HCT116 (cell line): Measurements from ENCODE around the gene DRAP1.

Source experiments
- EGR1 ChIP-seq: IDR thresholded peaks from 2 replicates; pipeline ENCODE4 v1.6.1; 2012; ENCODE audit warnings: low read depth
- ELF1 ChIP-seq: IDR thresholded peaks from 2 replicates; pipeline ENCODE4 v1.6.1; 2012; ENCODE audit warnings: low read depth, borderline replicate concordance
- EZH2phosphoT487 ChIP-seq: fragments of 200-600 bp; IDR thresholded peaks from 2 replicates; pipeline ENCODE4 v1.6.1; 2018; ENCODE audit warnings: antibody characterized with exemption, borderline replicate concordance
- FOSL1 ChIP-seq: IDR thresholded peaks from 2 replicates; pipeline ENCODE4 v1.6.1; 2012; ENCODE audit warnings: low read depth
- POLR2A ChIP-seq: IDR thresholded peaks from 2 replicates; pipeline ENCODE4 v1.7.0; 2011; ENCODE audit warnings: borderline replicate concordance; ENCODE audit not compliant: insufficient read depth, insufficient read length; ENCODE audit errors: extremely low read depth
- POLR2AphosphoS5 ChIP-seq: IDR thresholded peaks from 2 replicates; pipeline ENCODE4 v1.6.1; 2011; ENCODE audit warnings: mild to moderate bottlenecking, low read depth, low read length, moderate library complexity
- RAD21 ChIP-seq: IDR thresholded peaks from 2 replicates; pipeline ENCODE4 v1.6.1; 2012; ENCODE audit warnings: low read depth, mild to moderate bottlenecking
- SP1 ChIP-seq: IDR thresholded peaks from 2 replicates; pipeline ENCODE4 v1.6.1; 2012; ENCODE audit warnings: low read depth
- SRF ChIP-seq: IDR thresholded peaks from 2 replicates; pipeline ENCODE4 v1.6.1; 2012; ENCODE audit warnings: low read depth
- YY1 ChIP-seq: IDR thresholded peaks from 2 replicates; pipeline ENCODE4 v1.6.1; 2011; ENCODE audit warnings: low read length, low read depth, moderate library complexity, mild to moderate bottlenecking; ENCODE audit not compliant: insufficient replicate concordance; ENCODE audit errors: extremely low read depth
- ZFX ChIP-seq: fragments of 450-650 bp; IDR thresholded peaks from 2 replicates; pipeline ENCODE4 v1.6.1; 2017
- TF ChIP-seq, protein P1 (sequence below), 3 experiments: fragments of 200-600 bp in 1 of 3; sonication (generic) in 1 of 3; IDR thresholded peaks in 2 of 3; conservative IDR thresholded peaks in 1 of 3; 2 replicates each; pipeline ENCODE4 v1.5.1; 2012 to 2017; ENCODE audit warnings: low read depth in 2 of 3, low read length in 2 of 3, antibody characterized with exemption in 1 of 3, borderline replicate concordance in 1 of 3, control low read depth in 1 of 3, mild to moderate bottlenecking in 1 of 3, mixed read lengths in 1 of 3, mixed run types in 1 of 3, moderate library complexity in 1 of 3; ENCODE audit not compliant: insufficient read depth in 1 of 3
- TF ChIP-seq, protein P2 (sequence below): IDR thresholded peaks from 2 replicates; pipeline ENCODE4 v1.6.1; 2012
- TF ChIP-seq, protein P3 (sequence below): IDR thresholded peaks from 2 replicates; pipeline ENCODE4 v1.6.1; 2012; ENCODE audit warnings: low read depth

DNA sequence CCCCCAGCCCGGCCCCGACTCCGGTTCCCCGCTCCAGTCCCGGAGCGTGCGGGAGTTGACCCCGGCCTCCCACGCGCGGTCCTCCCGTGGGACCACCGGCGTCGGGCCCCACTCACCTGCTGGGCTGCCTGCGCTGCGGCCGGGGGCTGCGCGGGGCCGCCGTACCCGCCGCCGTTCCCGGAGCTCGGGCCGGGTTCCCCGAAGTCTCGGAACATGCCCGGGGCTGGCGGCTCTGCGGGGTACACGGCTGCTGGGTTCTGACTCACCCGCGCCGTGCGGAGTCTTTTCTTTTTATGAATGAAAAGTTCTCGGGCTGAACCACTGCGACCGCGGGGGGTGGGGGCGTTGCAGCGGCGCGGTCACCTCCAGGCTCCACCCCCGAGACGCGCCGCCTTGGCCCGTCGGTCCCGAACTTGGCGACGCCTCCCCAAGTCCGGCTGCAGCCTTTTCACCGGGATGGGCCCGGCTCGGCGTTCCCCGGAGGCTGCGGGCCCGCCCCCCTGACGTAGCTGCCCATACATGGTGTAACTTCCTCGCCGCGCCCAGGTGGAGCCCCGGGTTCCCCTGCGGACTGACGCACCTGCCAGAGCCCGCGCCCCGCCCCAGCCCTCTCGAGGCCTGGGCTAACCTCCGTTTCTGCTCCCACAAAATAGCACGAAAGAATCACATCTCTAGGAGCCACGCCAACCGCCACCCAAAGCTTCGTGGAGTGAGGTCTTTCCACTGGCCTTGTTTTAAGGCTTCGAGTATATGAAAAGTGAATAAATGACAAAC lies 18.9 kb upstream of the DRAP1 start, which contains the start of gene FOSL1:
- TF ChIP-seq POLR2AphosphoS5 (peak; percentile 99), SRF (no peak), ELF1 (no peak), SP1 (no peak), FOSL1 (no peak), YY1 (peak; percentile 4), RAD21 (no peak), ZFX (peak; percentile 39; the same call in 1 of the 2 replicates), POLR2A (peak; percentile 97), EZH2phosphoT487 (no peak), EGR1 (no peak)
- TF ChIP-seq, protein P1, sequence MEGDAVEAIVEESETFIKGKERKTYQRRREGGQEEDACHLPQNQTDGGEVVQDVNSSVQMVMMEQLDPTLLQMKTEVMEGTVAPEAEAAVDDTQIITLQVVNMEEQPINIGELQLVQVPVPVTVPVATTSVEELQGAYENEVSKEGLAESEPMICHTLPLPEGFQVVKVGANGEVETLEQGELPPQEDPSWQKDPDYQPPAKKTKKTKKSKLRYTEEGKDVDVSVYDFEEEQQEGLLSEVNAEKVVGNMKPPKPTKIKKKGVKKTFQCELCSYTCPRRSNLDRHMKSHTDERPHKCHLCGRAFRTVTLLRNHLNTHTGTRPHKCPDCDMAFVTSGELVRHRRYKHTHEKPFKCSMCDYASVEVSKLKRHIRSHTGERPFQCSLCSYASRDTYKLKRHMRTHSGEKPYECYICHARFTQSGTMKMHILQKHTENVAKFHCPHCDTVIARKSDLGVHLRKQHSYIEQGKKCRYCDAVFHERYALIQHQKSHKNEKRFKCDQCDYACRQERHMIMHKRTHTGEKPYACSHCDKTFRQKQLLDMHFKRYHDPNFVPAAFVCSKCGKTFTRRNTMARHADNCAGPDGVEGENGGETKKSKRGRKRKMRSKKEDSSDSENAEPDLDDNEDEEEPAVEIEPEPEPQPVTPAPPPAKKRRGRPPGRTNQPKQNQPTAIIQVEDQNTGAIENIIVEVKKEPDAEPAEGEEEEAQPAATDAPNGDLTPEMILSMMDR (IDR thresholded peaks at IDR 0.05 in 2 of 3, conservative IDR thresholded peaks at IDR 0.05 in 1 of 3; ENCODE audit: borderline replicate concordance in 1 of 3, insufficient read depth in 1 of 3, low read depth in 2 of 3, low read length in 2 of 3), result no peak
- TF ChIP-seq, protein P2, sequence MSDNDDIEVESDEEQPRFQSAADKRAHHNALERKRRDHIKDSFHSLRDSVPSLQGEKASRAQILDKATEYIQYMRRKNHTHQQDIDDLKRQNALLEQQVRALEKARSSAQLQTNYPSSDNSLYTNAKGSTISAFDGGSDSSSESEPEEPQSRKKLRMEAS, result no peak
- TF ChIP-seq, protein P3, sequence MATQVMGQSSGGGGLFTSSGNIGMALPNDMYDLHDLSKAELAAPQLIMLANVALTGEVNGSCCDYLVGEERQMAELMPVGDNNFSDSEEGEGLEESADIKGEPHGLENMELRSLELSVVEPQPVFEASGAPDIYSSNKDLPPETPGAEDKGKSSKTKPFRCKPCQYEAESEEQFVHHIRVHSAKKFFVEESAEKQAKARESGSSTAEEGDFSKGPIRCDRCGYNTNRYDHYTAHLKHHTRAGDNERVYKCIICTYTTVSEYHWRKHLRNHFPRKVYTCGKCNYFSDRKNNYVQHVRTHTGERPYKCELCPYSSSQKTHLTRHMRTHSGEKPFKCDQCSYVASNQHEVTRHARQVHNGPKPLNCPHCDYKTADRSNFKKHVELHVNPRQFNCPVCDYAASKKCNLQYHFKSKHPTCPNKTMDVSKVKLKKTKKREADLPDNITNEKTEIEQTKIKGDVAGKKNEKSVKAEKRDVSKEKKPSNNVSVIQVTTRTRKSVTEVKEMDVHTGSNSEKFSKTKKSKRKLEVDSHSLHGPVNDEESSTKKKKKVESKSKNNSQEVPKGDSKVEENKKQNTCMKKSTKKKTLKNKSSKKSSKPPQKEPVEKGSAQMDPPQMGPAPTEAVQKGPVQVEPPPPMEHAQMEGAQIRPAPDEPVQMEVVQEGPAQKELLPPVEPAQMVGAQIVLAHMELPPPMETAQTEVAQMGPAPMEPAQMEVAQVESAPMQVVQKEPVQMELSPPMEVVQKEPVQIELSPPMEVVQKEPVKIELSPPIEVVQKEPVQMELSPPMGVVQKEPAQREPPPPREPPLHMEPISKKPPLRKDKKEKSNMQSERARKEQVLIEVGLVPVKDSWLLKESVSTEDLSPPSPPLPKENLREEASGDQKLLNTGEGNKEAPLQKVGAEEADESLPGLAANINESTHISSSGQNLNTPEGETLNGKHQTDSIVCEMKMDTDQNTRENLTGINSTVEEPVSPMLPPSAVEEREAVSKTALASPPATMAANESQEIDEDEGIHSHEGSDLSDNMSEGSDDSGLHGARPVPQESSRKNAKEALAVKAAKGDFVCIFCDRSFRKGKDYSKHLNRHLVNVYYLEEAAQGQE, result no peak
